NCI-H2081 (cell line): Measurements from ENCODE around the gene GOLGA6L6.
"Not testable (repeated sequence)": the region's sequence is repeated elsewhere in the genome, so short reads cannot be mapped to it uniquely, and the experiment has no call there.

Experiments
- DNase-seq, 2 experiments: peaks; one replicate each; lab custom pipeline; 2025; lab: John Stamatoyannopoulos, UW

GOLGA6L6 gene

DNA sequence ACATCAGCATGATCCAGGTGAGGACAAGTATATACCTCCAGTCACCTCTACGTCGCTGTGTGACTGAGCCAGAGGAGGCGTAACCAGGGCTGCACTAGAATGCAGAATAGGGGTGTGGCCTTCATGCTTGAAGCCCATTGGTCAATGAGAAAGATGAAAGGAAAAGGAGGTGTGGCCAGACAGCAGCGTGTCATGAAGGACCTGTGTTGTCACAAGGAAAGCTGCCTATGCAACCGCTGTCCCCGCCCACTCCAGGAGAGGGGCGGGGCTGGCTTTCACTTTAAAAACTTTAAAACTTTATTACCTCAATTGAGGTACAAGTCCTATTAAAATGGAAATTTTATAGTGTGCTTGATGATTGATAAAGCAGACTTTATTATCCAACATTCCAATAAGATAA lies at the start of gene GOLGA6L6:
TSS of gene GOLGA6L6 (minus strand) at position 101 of the 400 bp plus-strand sequence. CDS start at position 10, 91 bp downstream.
- DNase-seq, result not testable (repeated sequence)

DNA sequence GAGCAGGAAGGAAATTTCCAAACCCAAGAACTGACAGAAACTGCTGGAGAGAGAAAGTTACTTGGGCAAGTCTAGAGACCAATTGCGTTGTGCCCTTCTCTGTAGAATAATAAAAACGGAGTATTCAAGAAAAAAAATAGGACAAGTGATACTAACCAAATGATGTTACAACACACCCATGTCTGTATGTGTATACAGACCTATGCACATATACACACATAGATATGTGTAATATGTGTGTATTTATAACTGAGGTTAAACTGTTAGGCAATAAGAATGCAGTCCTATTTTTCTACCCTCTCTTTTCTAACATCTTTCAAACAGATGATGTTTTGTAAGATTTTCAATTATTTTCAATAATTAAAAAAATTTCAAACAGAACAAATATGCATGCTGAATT lies 48.5 kb upstream of the GOLGA6L6 start:
- not testable (repeated sequence) for DNase-seq

DNA sequence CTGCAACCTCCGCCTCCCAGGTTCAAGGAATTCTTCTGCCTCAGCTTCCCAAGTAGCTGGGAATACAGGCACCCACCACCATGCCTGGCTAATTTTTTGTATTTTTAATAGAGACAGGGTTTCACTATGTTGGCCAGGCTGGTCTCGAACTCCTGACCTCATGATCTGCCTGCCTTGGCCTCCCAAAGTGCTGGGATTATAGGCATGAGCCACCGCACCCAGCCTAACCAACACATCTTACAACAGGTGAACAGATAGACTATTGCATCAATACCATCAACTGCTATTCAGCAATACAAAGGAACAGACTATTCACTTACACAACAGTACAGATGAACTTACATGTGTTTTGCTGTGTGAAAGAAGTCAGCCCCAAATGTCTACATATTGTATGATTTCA lies 45.2 kb upstream of the GOLGA6L6 start:
- not testable (repeated sequence) for DNase-seq

GRCh38 chr15:20582726-20583115 lies 41.1 kb upstream of the GOLGA6L6 start:
- not testable (repeated sequence) for DNase-seq

DNA sequence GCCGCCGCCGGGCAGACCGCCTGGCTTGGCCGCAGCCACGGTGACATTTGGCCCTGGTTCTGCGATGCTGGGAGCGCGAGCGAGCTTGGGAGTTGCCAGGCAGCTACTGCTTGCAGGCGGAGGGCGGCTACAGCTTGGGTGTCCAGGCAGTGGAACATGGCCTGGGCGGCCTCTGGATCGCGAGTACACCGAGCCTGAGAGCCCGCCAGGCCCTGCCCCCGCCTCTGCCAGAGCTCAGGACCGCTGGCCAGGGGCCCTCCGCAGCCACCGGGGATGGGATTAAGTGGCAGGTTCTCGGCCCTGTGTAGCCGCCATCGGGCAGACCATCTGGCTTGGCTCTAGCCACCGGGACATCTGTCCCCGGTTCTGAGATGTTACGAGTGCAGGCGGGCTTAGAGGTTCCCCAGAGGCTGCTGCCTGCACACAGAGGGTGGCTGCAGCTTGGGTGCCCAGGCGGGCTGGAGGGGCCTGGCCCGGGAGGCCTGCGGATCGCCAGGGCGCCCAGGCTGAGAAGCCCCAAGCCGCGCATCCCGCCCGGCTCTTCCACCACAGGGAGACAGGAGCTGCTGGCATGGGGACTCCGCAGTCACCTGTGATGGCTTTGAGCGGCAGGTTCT lies 40.6 kb upstream of the GOLGA6L6 start:
- not testable (repeated sequence) for DNase-seq

DNA sequence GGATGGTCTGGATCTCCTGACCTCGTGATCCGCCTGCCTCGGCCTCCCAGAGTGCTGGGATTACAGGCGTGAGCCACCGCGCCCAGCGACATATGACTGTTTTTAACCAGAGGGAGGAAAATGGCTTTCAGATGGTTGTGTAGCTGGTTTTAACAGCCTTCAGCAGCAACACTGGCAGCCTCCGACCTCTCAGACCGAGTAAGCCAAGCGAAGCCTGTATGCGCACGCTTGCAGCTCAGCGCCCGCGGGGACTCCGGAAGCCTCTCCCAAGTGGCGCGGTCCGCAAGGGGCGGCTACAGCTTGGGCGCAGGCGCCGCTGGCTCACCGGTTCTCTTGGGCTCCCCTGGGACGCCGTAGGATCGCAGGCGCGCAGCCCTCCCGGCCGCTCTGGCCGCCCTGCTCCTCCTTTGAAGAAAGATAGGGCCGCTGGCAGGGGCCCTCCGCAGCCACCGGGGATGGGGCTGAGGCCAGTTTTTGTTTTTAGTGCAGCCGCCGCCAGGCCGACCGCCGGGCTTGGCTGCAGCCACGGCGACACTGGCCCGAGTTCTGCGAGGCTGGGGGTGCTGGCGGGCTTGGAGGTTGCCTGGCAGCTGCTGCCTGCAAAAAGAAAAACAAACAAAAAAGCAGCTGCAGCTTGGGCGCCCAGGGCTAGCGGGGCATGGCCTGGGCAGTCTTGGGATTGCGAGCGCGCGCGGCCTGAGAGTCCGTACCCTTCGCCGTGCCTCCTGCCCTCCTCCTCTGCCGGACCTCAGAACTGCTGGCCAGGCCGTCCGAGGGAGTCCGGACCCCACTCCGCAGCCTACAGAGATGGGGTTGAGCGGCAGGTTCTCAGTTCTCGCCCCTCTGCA lies 39.9 kb upstream of the GOLGA6L6 start:
- not testable (repeated sequence) for DNase-seq

DNA sequence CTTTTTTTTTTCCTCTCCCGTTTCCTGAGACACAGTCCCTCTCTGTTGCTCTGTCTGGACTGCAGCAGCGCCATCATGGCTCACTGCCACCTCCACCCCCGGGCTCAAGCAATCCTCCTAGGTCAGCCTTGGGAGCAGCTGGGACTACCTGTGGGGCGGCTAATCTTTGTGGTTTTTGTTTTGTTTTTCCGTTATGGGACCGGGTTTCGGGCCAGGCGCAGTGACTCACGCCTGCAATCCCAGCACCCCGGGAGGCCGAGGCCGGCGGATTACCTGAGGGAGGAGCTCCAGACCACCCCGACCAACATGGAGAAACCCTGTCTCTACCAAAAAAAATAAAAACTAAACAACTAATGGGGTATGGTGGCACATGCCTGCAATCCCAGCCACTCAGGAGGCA lies 38.1 kb upstream of the GOLGA6L6 start:
- DNase-seq, result not testable (repeated sequence)

DNA sequence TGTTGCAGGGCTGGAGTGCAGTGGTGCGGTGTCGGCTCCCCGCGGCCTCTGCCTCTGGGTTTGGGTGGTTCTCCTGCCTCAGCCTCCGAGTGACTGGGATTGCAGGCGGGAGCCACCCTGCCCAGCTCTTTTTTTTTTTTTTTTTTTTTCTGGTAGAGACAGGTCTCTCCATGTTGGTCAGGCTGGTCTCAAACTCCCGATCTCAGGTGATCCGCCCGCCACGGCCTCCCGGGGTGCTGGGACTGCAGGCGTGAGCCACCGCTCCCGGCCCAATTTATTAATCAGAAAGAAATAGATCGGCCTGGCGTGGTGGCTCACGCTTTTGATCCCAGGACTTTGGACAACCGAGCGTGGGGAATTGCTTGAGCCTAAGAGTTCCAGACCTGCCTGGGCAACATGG lies 9.7 kb upstream of the GOLGA6L6 start:
- not testable (repeated sequence) for DNase-seq

- DNase-seq, result not testable (repeated sequence)
These were observed 35.5 kb downstream of the GOLGA6L6 start for GRCh38 chr15:20505926-20506658.

- not testable (repeated sequence) for DNase-seq
These were observed 38.8 kb downstream of the GOLGA6L6 start for GRCh38 chr15:20502839-20503238.

GRCh38 chr15:20501512-20502222 lies 39.9 kb downstream of the GOLGA6L6 start:
- not testable (repeated sequence) for DNase-seq

DNA sequence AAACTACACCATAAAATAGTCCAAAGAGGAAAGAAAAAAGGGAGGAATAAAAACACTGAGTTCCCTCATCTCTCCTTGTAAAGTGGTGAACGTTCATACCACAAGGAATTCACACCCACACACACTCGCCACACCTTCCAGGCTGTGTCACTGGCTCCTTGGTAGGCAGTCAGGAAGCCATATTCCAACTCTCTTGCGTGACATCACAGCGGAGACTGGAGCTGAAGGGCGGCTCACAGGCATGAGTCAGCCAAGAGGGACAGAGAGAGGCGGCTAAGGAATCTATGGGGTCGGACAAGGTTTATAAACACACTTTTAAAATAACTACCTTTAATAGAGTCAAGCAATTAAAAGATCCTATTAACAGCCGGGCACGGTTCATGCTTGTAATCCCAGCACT lies 43.8 kb downstream of the GOLGA6L6 start:
- DNase-seq, result not testable (repeated sequence)

DNA sequence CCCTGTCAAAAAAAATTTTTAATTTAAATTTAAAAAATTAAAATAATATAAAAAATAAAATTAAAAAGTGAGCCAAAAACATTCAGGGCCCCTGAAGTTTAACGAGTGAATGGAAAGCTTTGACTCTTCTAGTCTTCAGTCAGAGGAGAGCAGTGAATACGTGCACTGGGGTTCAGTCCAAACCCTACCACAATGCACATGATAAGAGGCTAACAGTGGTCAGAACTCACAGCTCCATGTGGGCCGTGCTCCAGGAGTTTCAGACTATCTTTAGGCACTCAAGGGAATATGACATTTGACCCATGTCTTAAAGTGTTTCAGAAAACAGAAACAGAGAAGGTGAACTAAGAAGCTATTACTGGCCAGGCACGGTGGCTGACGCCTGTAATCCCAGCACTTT lies 48.6 kb downstream of the GOLGA6L6 start:
- DNase-seq, result not testable (repeated sequence)

- DNase-seq, result not testable (repeated sequence)
These were observed 49.0 kb downstream of the GOLGA6L6 start for GRCh38 chr15:20492598-20492997.

GRCh38 chr15:20489320-20489719 lies 52.3 kb downstream of the GOLGA6L6 start:
- not testable (repeated sequence) for DNase-seq
